ENCODE data around the gene SORD. TPM values are rescaled to one million over a fixed set of nuclear protein-coding genes. Genes with fewer than 3 reads are reported as not detected.
"Not testable (repeated sequence)": the region's sequence is repeated elsewhere in the genome, so short reads cannot be mapped to it uniquely, and the experiment has no call there.

The SORD gene
- total RNA-seq, 1 experiment from 2014 or later = 27.7 TPM

- Mint-ChIP-seq H3K4me1 (ENCODE audit: insufficient read depth, unreplicated experiment) (no peaks in the 10 kb centered on the region), H3K9me3 (ENCODE audit: unreplicated experiment) (no peaks in the 10 kb centered on the region), H3K36me3 (ENCODE audit: insufficient read depth, unreplicated experiment) (no peaks in the 10 kb centered on the region), H3K4me3 (ENCODE audit: unreplicated experiment) (no peak overlapping the region), H3K27me3 (ENCODE audit: insufficient read depth, unreplicated experiment) (no peaks in the 10 kb centered on the region), H3K27ac (ENCODE audit: low read depth, unreplicated experiment) (no peak overlapping the region)
- CTCF ChIA-PET = interaction anchor here (0.6 to 0.7 kb wide), 2 partner anchors 208 to 410 kb away, joined by 3 read pairs; no protein-coding TSS in a partner anchor
- DNase-seq (ENCODE audit: unreplicated experiment) = no peak
- no peak for TF ChIP-seq CTCF (IDR thresholded peaks at IDR 0.05; ENCODE audit: unreplicated experiment)
- intact Hi-C loops (cut with micrococcal nuclease) = no loop called here
- POLR2A ChIA-PET = no interaction called here
- BruUV-seq (replicated peaks) = no TSS peak
These were observed 79.2 kb downstream of the SORD start for GRCh38 chr15:45102226-45102625.

GRCh38 chr15:45104170-45104569 is 81.2 kb downstream of the SORD start:
- H3K4me3 Mint-ChIP-seq (ENCODE audit: unreplicated experiment); H3K4me1 Mint-ChIP-seq (ENCODE audit: insufficient read depth, unreplicated experiment); intact Hi-C loops (cut with micrococcal nuclease); CTCF ChIA-PET; BruUV-seq (replicated peaks); H3K9me3 Mint-ChIP-seq (ENCODE audit: unreplicated experiment); POLR2A ChIA-PET; H3K27me3 Mint-ChIP-seq (ENCODE audit: insufficient read depth, unreplicated experiment); DNase-seq (ENCODE audit: unreplicated experiment); H3K27ac Mint-ChIP-seq (ENCODE audit: low read depth, unreplicated experiment); H3K36me3 Mint-ChIP-seq (ENCODE audit: insufficient read depth, unreplicated experiment): not testable (repeated sequence)

- Mint-ChIP-seq H3K4me1 (ENCODE audit: insufficient read depth, unreplicated experiment) (no peaks in the 10 kb centered on the region), H3K27me3 (ENCODE audit: insufficient read depth, unreplicated experiment) (no peaks in the 10 kb centered on the region), H3K27ac (ENCODE audit: low read depth, unreplicated experiment) (no peak overlapping the region), H3K36me3 (ENCODE audit: insufficient read depth, unreplicated experiment) (no peaks in the 10 kb centered on the region), H3K9me3 (ENCODE audit: unreplicated experiment) (no peaks in the 10 kb centered on the region), H3K4me3 (ENCODE audit: unreplicated experiment) (no peak overlapping the region)
- ChIA-PET CTCF (interaction anchor here (0.6 to 6.2 kb wide), 3 partner anchors 10 to 324 kb away, joined by 3 to 43 read pairs (median 4); no protein-coding TSS in a partner anchor), POLR2A (no interaction called here)
- TF ChIP-seq CTCF (IDR thresholded peaks at IDR 0.05; ENCODE audit: unreplicated experiment) = no peak
- intact Hi-C loops (cut with micrococcal nuclease) = no loop called here
- no peak for DNase-seq (ENCODE audit: unreplicated experiment)
- BruUV-seq (replicated peaks) = no TSS peak
These were observed 82.6 kb downstream of the SORD start for GRCh38 chr15:45105586-45105985.

GRCh38 chr15:45106002-45106790 is 83.2 kb downstream of the SORD start:
- no peak for TF ChIP-seq CTCF (IDR thresholded peaks at IDR 0.05; ENCODE audit: unreplicated experiment)
- Mint-ChIP-seq H3K27me3 (ENCODE audit: insufficient read depth, unreplicated experiment) (no peaks in the 10 kb centered on the region), H3K4me1 (ENCODE audit: insufficient read depth, unreplicated experiment) (no peaks in the 10 kb centered on the region), H3K27ac (ENCODE audit: low read depth, unreplicated experiment) (no peak overlapping the region), H3K9me3 (ENCODE audit: unreplicated experiment) (no peaks in the 10 kb centered on the region), H3K36me3 (ENCODE audit: insufficient read depth, unreplicated experiment) (no peaks in the 10 kb centered on the region), H3K4me3 (ENCODE audit: unreplicated experiment) (no peak overlapping the region)
- DNase-seq (ENCODE audit: unreplicated experiment) = no peak
- no TSS peak for BruUV-seq (replicated peaks)
- intact Hi-C loops (cut with micrococcal nuclease) = no loop called here
- CTCF ChIA-PET = interaction anchor here (1.8 to 6.2 kb wide), 2 partner anchors 10 to 13 kb away, joined by 4 to 43 read pairs; no protein-coding TSS in a partner anchor
- POLR2A ChIA-PET = no interaction called here

Measured in MCF 10A (cell line).